ENCODE data around the gene DRD4.

DRD4 gene

GRCh38 chr11:610146-610801 is 26.8 kb upstream of the DRD4 start:
- DNase-seq (ENCODE audit: low read depth) = no peak

- no peak for DNase-seq (ENCODE audit: low read depth)
Measured at GRCh38 chr11:611001-611996, 25.8 kb upstream of the DRD4 start.

GRCh38 chr11:612201-612960 is 24.7 kb upstream of the DRD4 start:
- DNase-seq (ENCODE audit: low read depth) = no peak

- DNase-seq (ENCODE audit: low read depth) = no peak
Measured at GRCh38 chr11:612961-613300, 24.1 kb upstream of the DRD4 start.

GRCh38 chr11:613369-613968 is 23.6 kb upstream of the DRD4 start:
- no peak for DNase-seq (ENCODE audit: low read depth)

GRCh38 chr11:614021-614622 is 22.9 kb upstream of the DRD4 start:
- DNase-seq (ENCODE audit: low read depth) = no peak

- DNase-seq (ENCODE audit: low read depth) = no peak
Measured at GRCh38 chr11:614623-615503, 22.2 kb upstream of the DRD4 start.

- DNase-seq (ENCODE audit: low read depth) = peak; percentile 76
Measured at GRCh38 chr11:615504-616319, 21.4 kb upstream of the DRD4 start, which contains the start of gene IRF7. Gene IRF7 (minus strand): TSS chr11:615950. CDS start chr11:615364, 586 bp downstream.

GRCh38 chr11:616320-617198 is 20.5 kb upstream of the DRD4 start:
- DNase-seq (ENCODE audit: low read depth) = no peak

- DNase-seq (ENCODE audit: low read depth) = no peak
Measured at GRCh38 chr11:617199-617911, 19.7 kb upstream of the DRD4 start.

GRCh38 chr11:617912-618682 is 19.0 kb upstream of the DRD4 start:
- no peak for DNase-seq (ENCODE audit: low read depth)

GRCh38 chr11:618856-619627 is 18.0 kb upstream of the DRD4 start:
- DNase-seq (ENCODE audit: low read depth) = no peak

GRCh38 chr11:619628-620050 is 17.4 kb upstream of the DRD4 start:
- no peak for DNase-seq (ENCODE audit: low read depth)

GRCh38 chr11:620201-620600 is 16.9 kb upstream of the DRD4 start:
- DNase-seq (ENCODE audit: low read depth) = no peak

GRCh38 chr11:620935-621814 is 15.9 kb upstream of the DRD4 start:
- DNase-seq (ENCODE audit: low read depth) = no peak

Measured in fibroblast of the conjunctiva (primary cell).